HG03066 (cell line): ENCODE data around the gene NMBR.
"Not testable (repeated sequence)": the region's sequence is repeated elsewhere in the genome, so short reads cannot be mapped to it uniquely, and the experiment has no call there.

Experiments
- ATAC-seq: cut with Tn5 transposase; IDR thresholded peaks from one replicate; pipeline ENCODE4 v1.9.1; 2021; ENCODE audit warnings: low read depth; ENCODE audit not compliant: unreplicated experiment

Gene NMBR

DNA sequence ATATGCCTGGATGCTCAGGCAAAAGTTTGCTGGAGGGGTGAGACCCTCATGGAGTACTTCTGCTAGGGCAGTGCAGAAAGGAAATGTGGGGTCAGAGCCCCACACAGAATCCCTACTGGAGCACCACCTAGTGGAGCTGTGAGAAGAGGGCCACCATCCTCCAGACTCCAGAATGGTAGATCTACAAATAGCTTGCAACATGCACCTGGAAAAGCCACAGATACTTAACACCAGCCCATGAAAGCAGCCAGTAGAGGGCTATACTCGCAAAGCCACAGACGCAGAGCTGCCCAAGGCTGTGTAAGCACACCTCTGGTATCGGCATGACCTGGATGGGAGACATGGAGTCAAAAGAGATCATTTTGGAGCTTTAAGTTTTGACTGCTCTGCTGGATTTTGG is 74.9 kb downstream of the NMBR start:
- no peak for ATAC-seq

DNA sequence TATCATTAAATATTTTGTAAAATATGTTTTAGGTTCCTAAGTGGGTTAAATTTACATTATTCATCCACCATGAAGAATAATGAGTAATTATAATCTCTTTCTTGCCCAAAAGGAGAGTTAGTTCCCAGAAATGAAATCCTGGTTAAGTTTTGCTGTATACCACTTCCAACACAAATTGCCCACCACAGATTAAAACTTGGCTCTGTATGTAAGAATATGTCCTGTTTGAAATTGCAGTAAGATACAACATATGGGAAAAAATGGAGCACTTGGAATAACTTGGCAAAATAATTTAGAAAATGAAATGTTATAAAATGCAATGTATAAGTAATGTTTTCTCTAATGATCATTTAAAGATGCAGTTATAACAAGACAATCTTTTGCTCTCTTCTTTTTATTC is 78.5 kb downstream of the NMBR start:
- no peak for ATAC-seq

DNA sequence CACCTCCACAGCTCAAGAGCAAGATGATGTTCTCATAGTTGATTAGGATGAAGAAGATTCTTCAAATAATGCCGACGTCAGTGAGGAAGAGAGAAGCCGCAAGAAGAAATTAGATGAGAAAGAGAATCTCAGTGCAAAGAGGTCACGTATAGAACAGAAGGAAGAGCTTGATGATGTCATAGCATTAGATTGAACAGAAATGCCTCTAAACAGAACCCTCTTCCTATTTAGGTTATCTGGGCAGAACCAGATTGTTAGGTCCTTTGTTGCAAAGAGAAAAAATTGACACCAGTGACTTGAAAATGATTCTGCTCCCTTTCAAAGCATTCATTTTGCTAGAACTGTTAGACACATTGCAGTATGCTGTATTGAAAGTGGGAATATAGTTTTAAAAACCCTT is 84.1 kb downstream of the NMBR start:
- not testable (repeated sequence) for ATAC-seq

DNA sequence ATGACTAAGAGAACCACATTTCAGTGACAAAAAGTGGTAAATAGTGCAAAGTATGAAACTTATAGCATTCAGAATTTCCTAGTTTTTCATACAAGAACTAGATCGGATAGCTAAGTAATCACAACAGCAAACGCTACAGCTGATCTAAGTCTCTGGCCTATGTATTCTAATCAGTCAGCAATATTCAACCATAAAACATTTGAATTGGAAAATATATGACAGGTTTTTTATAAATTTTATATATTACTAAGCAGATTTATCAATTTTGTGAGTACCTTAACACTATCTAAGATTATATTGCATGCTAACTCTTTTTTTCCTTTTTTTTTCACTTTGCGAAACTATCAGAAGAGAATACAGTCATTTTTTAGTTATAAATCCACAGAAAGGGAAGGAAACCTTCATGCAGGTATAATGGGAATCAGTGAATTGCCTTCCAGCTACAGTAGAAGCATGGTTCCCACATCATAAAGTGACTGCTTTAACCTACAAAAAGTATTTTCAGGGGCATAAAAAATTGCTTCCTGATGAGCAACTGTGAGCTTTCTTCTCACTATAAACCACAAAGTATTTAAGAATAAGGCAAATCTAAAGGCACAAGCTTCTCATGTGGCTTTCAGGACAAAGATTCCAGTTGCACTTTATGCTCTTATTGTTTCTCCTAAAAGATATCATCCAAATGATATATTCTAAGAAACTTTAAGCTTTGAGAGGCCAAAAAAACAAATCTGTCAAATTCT is 88.2 kb downstream of the NMBR start:
- no peak for ATAC-seq

DNA sequence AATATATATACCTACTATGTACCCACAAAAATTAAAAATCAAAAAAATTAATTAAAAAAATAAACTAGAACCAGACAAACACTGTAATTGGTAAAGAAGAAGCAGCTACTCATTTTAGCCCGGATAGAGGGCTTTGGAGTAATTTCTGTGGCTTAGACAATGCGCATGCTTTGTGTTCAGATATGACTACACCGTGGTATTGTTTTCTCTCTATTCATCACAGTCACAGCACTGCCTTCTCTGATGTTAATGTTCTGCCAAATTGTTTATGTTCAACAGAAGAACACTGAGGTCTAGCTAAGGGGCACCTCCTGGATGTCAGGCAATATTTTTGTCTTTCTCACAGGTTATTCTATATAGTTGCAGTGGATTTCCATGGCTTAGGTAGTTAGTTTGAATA is 91.7 kb downstream of the NMBR start:
- no peak for ATAC-seq

DNA sequence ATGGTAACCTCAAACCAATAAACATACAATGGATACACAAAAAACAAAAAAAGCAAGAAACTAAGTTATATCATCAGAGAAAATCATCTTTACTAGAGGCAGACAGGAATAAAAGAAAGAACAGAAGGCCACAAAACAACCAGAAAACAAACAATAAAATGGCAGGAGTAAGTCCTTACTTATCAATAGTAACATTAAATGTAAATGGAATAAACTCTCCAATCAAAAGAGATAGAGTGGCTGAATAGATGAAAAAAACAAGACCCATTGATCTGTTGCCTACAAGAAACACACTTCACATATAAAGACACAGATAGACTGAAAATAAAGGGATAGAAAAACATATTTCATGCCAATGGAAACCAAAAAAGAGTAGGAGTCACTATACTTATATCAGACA is 95.5 kb downstream of the NMBR start:
- no peak for ATAC-seq

DNA sequence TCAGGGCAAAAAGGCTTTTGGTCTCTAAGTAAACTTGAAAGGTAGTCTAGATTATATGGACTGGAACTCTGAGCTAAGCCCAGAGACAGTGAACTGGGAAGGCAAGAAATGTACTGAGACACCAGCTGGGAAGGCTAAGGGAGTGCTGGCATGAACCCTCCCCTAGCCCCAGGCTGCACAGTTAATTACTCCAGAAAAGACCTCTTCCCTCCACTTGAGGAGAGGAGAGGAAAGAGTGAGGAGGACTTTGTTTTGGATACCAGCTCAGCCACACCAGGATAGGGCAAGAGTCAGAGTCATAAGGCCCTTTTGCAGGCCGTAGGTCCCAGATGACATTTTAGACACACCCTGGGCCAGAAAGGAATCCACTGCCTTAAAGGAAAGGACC is 98.3 kb downstream of the NMBR start:
- no peak for ATAC-seq

DNA sequence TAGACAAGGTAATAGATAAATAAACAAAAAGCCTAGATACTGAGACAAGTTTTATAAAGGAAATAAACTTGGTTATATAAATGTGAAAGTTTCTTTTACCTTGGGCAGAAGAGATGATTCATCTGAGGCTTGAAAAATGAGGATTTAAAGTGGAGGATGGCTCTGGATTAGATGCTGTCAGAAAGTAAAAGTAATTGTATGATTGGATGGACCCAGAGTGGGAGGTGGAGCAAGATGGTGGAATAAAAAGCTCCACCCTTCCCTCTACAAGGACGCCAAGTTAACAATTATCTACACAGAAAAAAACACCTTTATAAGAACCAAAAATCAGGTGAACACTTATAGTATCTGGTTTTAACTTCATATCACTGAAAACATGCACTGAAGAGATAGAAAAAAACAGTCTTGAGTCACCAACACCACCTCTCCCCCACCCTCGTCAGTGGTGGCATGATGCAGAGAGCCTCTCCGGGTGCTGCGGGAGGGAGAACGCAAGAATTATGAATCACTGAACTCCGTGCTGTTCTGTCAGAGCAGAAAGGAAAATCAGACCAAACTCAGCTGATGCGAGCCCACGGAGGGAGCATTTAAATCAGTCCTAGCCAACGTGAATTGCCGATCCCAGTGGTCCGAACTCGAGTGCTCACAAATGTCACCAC is 98.9 kb downstream of the NMBR start:
- ATAC-seq, result no peak

DNA sequence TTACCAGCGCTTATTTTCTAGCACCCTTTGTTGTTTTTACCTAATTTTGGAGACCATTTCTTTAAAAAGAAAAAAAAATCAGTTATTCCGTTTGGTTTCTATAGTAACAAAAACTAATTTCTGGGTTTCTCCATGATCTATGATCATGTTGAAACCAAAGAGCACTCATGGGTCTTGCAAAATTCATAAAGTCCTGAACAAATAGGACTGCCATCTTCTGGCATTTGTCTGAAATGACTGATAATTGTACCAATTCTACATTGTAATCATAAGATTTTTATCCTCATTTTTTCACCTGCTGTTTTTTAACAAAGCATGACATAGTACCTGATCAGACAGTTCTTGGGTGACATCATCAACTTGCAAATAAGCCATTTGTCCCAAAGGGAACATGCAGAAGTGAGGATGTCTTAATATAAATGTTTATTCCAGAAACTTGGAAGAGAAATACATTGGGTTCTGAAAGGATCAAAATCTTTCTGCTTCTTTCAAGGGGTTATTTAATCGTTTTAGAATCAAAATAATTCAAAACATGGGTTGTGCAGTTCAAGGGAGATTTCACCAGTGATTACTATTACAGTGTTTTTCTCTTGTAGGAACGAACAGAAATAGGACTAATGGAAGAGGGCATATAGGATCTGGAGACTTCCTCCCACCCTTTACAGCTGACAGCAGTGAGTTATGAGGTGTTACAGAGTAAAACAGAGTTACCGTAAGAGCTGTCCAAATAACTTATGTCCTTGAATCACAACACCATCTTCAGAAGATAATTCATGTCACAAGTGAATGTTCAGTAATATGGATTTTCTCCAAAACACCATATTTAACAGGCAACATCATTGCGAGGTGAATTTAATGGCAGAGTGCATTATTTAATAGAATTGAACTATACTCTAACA is 101.3 kb downstream of the NMBR start:
- ATAC-seq, result no peak

DNA sequence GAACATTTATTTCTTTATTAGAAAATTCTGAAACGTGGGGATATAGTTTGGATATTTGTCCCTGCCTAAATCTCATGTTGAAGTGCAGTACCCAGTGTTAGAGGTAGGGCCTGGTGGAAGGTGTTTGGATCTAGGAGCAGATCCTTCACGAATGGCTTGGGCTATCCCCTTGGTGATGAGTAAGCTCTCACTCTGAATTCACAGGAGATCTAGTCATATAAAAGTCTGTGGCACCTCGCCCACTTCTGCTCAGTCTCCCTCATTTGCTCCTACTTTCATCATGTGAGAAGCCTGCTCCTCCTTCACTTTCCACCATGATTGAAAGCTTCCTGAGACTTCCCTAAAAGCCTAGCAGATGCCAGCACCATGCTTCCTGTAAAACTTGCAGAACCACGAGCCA is 111.0 kb downstream of the NMBR start:
- ATAC-seq, result no peak

DNA sequence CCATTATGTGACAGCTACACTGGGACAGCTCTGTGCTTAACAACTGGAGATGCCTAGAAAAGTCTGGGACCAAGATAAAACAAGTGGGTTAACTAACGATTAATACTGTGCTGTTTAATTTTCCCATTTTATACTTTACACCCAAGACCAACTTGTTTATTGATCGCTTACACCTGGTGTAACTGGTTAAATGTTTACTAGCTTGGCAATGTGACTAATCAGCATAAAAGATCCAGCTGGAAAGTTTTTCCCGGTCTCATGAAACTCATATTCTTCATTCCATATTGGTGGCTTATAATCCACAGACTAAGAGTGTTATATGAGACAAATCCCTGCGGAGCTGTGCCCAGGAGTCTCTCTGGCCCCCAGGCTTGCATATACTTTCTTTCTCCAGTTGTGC is 115.9 kb downstream of the NMBR start:
- ATAC-seq, result no peak

DNA sequence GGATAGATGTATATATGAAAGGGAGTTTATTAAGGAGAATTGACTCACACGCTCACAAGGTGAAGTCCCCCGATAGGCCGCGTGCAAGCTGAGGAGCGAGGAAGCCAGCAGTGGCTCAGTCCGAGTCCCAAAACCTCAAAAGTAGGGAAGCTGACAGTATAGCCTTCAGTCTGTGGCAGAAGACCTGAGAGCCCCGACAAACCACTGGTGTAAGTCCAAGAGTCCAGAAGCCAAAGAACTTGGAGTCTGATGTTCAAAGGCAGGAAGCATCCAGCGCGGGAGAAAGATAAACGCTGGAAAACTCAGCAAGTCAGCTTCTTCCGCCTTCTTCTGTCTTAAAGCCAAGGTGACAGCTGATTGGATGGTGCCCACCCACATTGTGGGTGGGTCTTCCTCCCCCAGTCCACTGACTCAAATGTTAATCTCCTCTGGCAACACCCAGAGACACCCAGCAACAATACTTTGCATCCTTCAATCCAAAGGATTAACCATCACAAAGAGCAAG is 116.8 kb downstream of the NMBR start:
- ATAC-seq, result no peak

DNA sequence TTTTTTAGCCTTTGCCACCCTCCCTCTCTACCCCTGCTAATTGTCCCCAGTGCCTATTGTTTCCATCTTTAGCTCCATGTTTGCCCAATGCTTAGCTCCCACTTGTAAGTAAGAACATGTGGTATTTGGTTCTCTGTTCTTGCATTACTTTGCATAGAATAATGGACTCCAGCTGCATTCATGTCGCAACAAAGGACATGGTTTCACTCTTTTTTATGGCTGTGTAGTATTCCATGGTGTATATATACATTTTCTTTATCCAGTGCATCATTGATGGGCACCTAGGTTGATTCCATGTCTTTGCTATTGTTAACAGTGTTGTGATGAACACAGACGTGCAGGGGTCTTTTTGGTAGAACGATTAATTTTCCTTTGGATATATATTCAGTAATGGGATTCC is 118.4 kb downstream of the NMBR start:
- no peak for ATAC-seq

DNA sequence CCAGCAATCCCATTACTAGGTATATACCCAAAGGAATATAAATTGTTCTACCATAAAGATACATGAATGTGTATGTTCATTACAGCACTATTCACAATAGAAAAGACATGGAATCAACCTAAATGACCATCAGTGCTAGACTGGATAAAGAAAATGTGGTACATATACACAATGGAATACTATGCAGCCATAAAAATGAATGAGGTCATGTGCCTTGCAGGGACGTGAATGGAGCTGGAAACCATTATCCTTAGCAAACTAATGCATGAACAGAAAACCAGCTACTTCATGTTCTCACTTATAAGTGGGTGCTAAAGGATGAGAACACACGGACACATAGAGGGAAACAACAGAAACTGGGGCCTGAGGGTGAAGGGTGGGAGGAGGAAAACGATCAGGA is 119.1 kb downstream of the NMBR start:
- not testable (repeated sequence) for ATAC-seq

DNA sequence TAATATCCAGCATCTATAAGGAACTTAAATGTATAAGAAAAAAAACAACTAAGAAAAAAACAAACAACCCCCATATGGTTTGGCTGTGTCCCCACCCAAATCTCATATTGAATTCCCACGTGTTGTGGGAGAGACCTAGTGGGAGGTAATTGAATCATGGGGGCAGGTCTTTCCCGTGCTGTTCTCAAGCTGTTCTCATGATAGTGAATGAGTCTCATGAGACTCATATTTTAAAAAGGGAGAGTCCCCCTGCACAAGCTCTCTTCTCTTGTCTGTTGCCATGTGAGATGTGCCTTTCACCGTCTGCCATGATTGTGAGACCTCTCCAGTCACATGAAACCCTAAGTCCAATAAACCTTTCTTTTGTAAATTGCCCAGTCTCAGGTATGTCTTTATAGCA is 119.8 kb downstream of the NMBR start:
- no peak for ATAC-seq

DNA sequence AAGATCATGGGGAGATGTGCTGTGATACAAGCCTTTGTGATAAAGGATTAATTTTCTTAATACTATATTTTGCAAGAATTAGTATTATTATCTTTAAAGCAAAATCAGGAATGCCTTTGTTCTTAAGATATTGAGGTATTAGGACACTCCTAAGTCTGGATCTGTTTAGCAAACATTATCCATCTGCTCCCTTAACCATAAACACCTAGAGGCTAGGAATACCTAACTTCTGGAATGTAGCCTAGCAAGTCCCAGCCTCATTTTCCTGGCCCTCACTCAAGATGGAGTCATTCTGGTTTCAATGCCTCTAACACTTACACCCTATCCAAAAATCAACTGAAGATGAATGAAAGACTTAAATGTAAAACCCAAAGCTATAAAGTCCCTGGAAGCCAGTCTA is 120.5 kb downstream of the NMBR start:
- ATAC-seq, result no peak
